ENCODE data around the gene FNBP1L.

Gene FNBP1L

GRCh38 chr1:93506126-93506525, 58.2 kb downstream of the FNBP1L start:
- TF ChIP-seq POU2F2 (IDR thresholded peaks at IDR 0.05; ENCODE audit: low read depth, low read length) (no peak), TAF1 (IDR thresholded peaks at IDR 0.05; ENCODE audit: low read depth, low read length) (no peak), POLR2A (IDR thresholded peaks at IDR 0.05; ENCODE audit: low read depth, low read length) (no peak), POLR2AphosphoS5 (IDR thresholded peaks at IDR 0.05; ENCODE audit: low read depth, low read length) (no peak), SPI1 (IDR thresholded peaks at IDR 0.05; ENCODE audit: low read depth, low read length) (no peak)
- no peak for DNase-seq (ENCODE audit: insufficient read length, low spot score)
- FAIRE-seq, result no peak

GRCh38 chr1:93516164-93516563, 68.2 kb downstream of the FNBP1L start:
- no peak for FAIRE-seq
- no peak for DNase-seq (ENCODE audit: insufficient read length, low spot score)
- TF ChIP-seq POLR2AphosphoS5 (IDR thresholded peaks at IDR 0.05; ENCODE audit: low read depth, low read length) (no peak), POLR2A (IDR thresholded peaks at IDR 0.05; ENCODE audit: low read depth, low read length) (no peak), PAX5 (IDR thresholded peaks at IDR 0.05; ENCODE audit: insufficient read depth, low read length, severe bottlenecking) (no peak), POU2F2 (IDR thresholded peaks at IDR 0.05; ENCODE audit: low read depth, low read length) (no peak), TAF1 (IDR thresholded peaks at IDR 0.05; ENCODE audit: low read depth, low read length) (no peak), SPI1 (IDR thresholded peaks at IDR 0.05; ENCODE audit: low read depth, low read length) (no peak)

DNA sequence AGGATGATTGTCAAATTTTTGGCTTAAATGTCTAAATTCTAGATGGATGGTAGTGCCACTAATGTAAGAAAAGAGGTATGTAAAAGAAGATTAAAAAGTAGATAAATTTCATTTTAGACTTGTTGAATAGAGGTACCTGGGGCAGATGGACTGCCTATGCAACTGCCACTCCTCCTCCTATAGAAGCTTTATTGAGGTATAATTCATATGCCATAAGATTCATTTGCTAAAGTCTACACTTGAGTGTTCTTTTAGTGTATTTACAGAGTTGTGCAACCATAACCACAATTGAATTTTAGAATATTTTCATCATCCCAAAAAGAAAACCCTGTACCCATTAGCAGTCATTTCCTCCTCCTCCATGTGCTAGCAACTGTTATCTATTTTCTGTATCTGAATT, 70.6 kb downstream of the FNBP1L start:
- TF ChIP-seq SPI1 (IDR thresholded peaks at IDR 0.05; ENCODE audit: low read depth, low read length) (no peak), POLR2A (IDR thresholded peaks at IDR 0.05; ENCODE audit: low read depth, low read length) (no peak), TAF1 (IDR thresholded peaks at IDR 0.05; ENCODE audit: low read depth, low read length) (no peak), PAX5 (IDR thresholded peaks at IDR 0.05; ENCODE audit: insufficient read depth, low read length, severe bottlenecking) (no peak)
- FAIRE-seq, result no peak
- DNase-seq (ENCODE audit: insufficient read length, low spot score), result no peak

DNA sequence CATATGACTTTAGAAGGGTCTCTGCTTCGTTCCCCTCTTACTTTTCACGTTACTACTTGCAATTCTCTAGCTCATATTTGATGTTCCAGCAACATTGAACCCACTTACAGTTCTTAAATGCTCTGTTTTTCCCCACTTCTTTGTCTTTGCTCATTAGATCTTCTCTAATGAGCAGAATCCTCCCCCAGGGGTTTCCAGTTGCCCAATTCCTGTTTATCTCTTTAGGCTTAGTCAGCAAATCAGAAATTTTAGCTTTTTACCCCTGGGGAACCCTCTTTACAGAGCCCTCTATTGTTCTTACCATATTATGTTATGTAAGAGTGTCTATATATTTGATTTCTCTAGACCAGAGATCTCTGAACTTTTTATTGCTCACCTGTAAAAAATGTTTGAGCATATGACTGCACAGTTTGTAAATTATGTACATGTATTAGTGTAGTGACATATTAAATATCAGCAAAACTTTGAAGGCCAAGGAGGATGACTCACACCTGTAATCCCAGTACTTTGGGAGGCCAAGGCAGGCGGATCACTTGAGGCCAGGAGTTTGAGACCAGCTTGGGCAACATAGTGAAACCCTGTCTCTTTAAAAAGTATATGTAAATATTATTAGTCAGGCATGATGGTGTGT, 71.4 kb downstream of the FNBP1L start:
- TF ChIP-seq POLR2A (IDR thresholded peaks at IDR 0.05; ENCODE audit: low read depth, low read length) (no peak), SPI1 (IDR thresholded peaks at IDR 0.05; ENCODE audit: low read depth, low read length) (no peak), TAF1 (IDR thresholded peaks at IDR 0.05; ENCODE audit: low read depth, low read length) (no peak), POLR2AphosphoS5 (IDR thresholded peaks at IDR 0.05; ENCODE audit: low read depth, low read length) (no peak), PAX5 (IDR thresholded peaks at IDR 0.05; ENCODE audit: insufficient read depth, low read length, severe bottlenecking) (no peak), POU2F2 (IDR thresholded peaks at IDR 0.05; ENCODE audit: low read depth, low read length) (no peak)
- DNase-seq (ENCODE audit: insufficient read length, low spot score) (no peak), FAIRE-seq (no peak)

DNA sequence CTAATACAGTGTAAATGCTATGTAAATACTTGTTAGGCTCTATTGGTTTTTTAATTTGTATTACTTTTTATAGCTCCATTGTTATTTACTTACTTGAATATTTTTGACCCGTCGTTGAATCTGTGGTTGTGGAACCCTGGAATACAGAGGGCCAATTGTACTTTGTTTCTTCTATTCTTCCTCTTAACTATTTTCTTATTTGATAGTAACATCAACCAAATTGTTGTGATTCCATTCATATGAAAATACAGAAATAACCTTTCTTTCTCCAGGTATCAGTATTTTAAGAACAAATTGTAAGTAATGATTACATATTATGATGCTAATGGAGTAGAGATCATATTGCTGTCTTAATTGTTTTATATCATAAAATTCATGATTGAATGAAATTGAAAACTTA, 73.7 kb downstream of the FNBP1L start:
- DNase-seq (ENCODE audit: insufficient read length, low spot score), result no peak
- no peak for FAIRE-seq
- TF ChIP-seq PAX5 (IDR thresholded peaks at IDR 0.05; ENCODE audit: insufficient read depth, low read length, severe bottlenecking), result no peak
- TF ChIP-seq TAF1 (IDR thresholded peaks at IDR 0.05; ENCODE audit: low read depth, low read length), result no peak
- no peak for TF ChIP-seq POLR2AphosphoS5 (IDR thresholded peaks at IDR 0.05; ENCODE audit: low read depth, low read length)
- no peak for TF ChIP-seq POLR2A (IDR thresholded peaks at IDR 0.05; ENCODE audit: low read depth, low read length)
- TF ChIP-seq POU2F2 (IDR thresholded peaks at IDR 0.05; ENCODE audit: low read depth, low read length), result no peak
- TF ChIP-seq SPI1 (IDR thresholded peaks at IDR 0.05; ENCODE audit: low read depth, low read length), result no peak

DNA sequence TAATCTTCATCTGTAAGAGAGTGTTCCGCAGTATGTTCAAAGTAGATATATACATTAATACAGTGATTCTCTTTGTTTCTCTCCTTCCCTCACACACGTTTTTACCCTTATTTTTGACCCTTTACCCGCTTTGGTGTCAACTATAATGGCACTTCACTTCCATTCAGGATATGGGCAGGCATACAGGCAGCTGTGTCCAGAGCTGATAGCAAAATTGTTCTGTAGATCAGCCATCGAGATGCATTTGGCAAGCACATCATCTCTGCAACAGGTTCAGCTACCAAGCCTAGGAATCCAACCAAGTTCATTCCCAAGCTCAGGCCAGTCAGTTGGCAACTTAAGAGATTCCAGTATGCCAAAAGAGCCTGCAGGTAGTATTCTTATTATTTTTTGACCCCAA, 74.8 kb downstream of the FNBP1L start:
- DNase-seq (ENCODE audit: insufficient read length, low spot score), result no peak
- no peak for FAIRE-seq
- no peak for TF ChIP-seq TAF1 (IDR thresholded peaks at IDR 0.05; ENCODE audit: low read depth, low read length)
- no peak for TF ChIP-seq POU2F2 (IDR thresholded peaks at IDR 0.05; ENCODE audit: low read depth, low read length)
- no peak for TF ChIP-seq PAX5 (IDR thresholded peaks at IDR 0.05; ENCODE audit: insufficient read depth, low read length, severe bottlenecking)
- TF ChIP-seq SPI1 (IDR thresholded peaks at IDR 0.05; ENCODE audit: low read depth, low read length), result no peak
- no peak for TF ChIP-seq POLR2A (IDR thresholded peaks at IDR 0.05; ENCODE audit: low read depth, low read length)
- no peak for TF ChIP-seq POLR2AphosphoS5 (IDR thresholded peaks at IDR 0.05; ENCODE audit: low read depth, low read length)

DNA sequence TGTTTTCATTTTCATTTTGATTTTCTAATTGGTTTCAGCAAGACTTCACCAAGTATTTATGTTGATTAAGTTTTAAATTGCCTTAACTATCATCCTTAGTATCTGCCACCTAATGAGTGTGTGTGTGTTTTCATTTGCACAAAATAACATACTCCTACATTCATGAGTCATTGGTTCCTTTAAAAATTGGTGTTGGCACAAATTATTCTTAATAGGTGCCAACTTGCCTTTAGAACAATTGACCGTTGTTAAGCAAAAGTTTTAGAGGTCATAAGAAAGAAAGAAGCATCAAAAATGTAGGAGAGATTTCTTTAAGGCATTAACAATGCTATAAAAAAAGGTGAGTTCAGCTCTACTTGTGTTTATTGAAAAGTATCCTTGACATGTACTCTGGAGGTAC, 77.5 kb downstream of the FNBP1L start:
- FAIRE-seq (no peak), DNase-seq (ENCODE audit: insufficient read length, low spot score) (no peak)
- TF ChIP-seq SPI1 (IDR thresholded peaks at IDR 0.05; ENCODE audit: low read depth, low read length) (no peak), PAX5 (IDR thresholded peaks at IDR 0.05; ENCODE audit: insufficient read depth, low read length, severe bottlenecking) (no peak), POU2F2 (IDR thresholded peaks at IDR 0.05; ENCODE audit: low read depth, low read length) (no peak), TAF1 (IDR thresholded peaks at IDR 0.05; ENCODE audit: low read depth, low read length) (no peak), POLR2A (IDR thresholded peaks at IDR 0.05; ENCODE audit: low read depth, low read length) (no peak), POLR2AphosphoS5 (IDR thresholded peaks at IDR 0.05; ENCODE audit: low read depth, low read length) (no peak)

- TF ChIP-seq PAX5 (IDR thresholded peaks at IDR 0.05; ENCODE audit: insufficient read depth, low read length, severe bottlenecking) (no peak), POU2F2 (IDR thresholded peaks at IDR 0.05; ENCODE audit: low read depth, low read length) (no peak), POLR2AphosphoS5 (IDR thresholded peaks at IDR 0.05; ENCODE audit: low read depth, low read length) (no peak), TAF1 (IDR thresholded peaks at IDR 0.05; ENCODE audit: low read depth, low read length) (no peak), SPI1 (IDR thresholded peaks at IDR 0.05; ENCODE audit: low read depth, low read length) (no peak), POLR2A (IDR thresholded peaks at IDR 0.05; ENCODE audit: low read depth, low read length) (no peak)
- DNase-seq (ENCODE audit: insufficient read length, low spot score) (no peak), FAIRE-seq (no peak)
These were observed 78.5 kb downstream of the FNBP1L start for GRCh38 chr1:93526431-93526830.

- no peak for TF ChIP-seq POLR2AphosphoS5 (IDR thresholded peaks at IDR 0.05; ENCODE audit: low read depth, low read length)
- no peak for TF ChIP-seq POLR2A (IDR thresholded peaks at IDR 0.05; ENCODE audit: low read depth, low read length)
- TF ChIP-seq SPI1 (IDR thresholded peaks at IDR 0.05; ENCODE audit: low read depth, low read length), result peak; percentile 93
- FAIRE-seq, result no peak
- no peak for DNase-seq (ENCODE audit: insufficient read length, low spot score)
These were observed 80.5 kb downstream of the FNBP1L start for GRCh38 chr1:93528412-93528811.

DNA sequence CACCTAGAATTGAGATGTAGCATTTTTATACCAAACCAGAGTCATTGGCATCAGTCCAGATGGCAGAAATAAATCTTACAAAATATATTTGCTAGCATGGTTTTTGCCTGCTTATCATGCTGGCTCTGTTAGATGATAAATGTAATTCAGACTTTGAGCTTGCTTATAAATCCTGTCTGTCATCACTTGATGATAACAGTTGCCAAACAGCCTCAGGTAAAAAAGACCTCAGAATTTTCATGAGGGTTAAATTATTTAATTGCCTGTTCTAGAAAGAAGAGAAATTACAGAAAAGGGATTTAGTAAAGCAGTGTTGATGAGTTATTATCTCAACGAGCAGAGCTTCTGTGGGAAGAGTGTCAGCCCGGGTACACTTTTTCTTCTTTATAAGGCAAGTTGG, 83.3 kb downstream of the FNBP1L start:
- FAIRE-seq, result no peak
- TF ChIP-seq SPI1 (IDR thresholded peaks at IDR 0.05; ENCODE audit: low read depth, low read length) (no peak), POLR2A (IDR thresholded peaks at IDR 0.05; ENCODE audit: low read depth, low read length) (no peak), POU2F2 (IDR thresholded peaks at IDR 0.05; ENCODE audit: low read depth, low read length) (no peak), POLR2AphosphoS5 (IDR thresholded peaks at IDR 0.05; ENCODE audit: low read depth, low read length) (no peak), PAX5 (IDR thresholded peaks at IDR 0.05; ENCODE audit: insufficient read depth, low read length, severe bottlenecking) (no peak), TAF1 (IDR thresholded peaks at IDR 0.05; ENCODE audit: low read depth, low read length) (no peak)
- no peak for DNase-seq (ENCODE audit: insufficient read length, low spot score)

Measured in GM12891 (cell line).